GM23338 (cell line): ENCODE results near the gene SLC17A5. TPM values are rescaled to one million over a fixed set of nuclear protein-coding genes. Genes with fewer than 3 reads are reported as not detected.

ENCODE experiments used
- ATAC-seq: fragments of 200-7000 bp; cut with Tn5 transposase; 3 replicates; pipeline ENCODE4 v1.9.1; 2020
- DNase-seq: peaks from one replicate; pipeline ENCODE4 v3.0.0-alpha.2; 2015; ENCODE audit warnings: low spot score
- H2AFZ ChIP-seq: fragments of 200-600 bp; sonication (generic); 2 replicates; pipeline ENCODE4 v1.8.0; 2016; ENCODE audit warnings: antibody characterized with exemption, mild to moderate bottlenecking, moderate library complexity
- H3F3A ChIP-seq: fragments of 200-600 bp; sonication (generic); replicated peaks from 2 replicates; pipeline ENCODE4 v1.8.0; 2017; ENCODE audit warnings: antibody characterized with exemption, mixed run types, low read depth
- H3K27ac ChIP-seq: fragments of 200-600 bp; sonication (generic); 2 replicates; pipeline ENCODE4 v1.6.1; 2016; ENCODE audit warnings: low read depth
- H3K27me3 ChIP-seq: fragments of 200-600 bp; sonication (generic); 2 replicates; pipeline ENCODE4 v1.8.0; 2016; ENCODE audit warnings: mild to moderate bottlenecking, mixed run types, moderate library complexity; ENCODE audit not compliant: insufficient read depth
- H3K36me3 ChIP-seq: fragments of 200-600 bp; sonication (generic); 2 replicates; pipeline ENCODE4 v1.8.0; 2016; ENCODE audit warnings: mild to moderate bottlenecking; ENCODE audit not compliant: insufficient read depth
- H3K4me1 ChIP-seq: fragments of 200-600 bp; sonication (generic); 2 replicates; pipeline ENCODE4 v1.8.0; 2016; ENCODE audit warnings: mild to moderate bottlenecking, moderate library complexity; ENCODE audit not compliant: insufficient read depth
- H3K4me2 ChIP-seq: fragments of 200-600 bp; sonication (generic); 2 replicates; pipeline ENCODE4 v1.7.1; 2017; ENCODE audit warnings: mixed run types
- H3K4me3 ChIP-seq: fragments of 200-600 bp; sonication (generic); 2 replicates; pipeline ENCODE4 v1.6.1; 2016; ENCODE audit warnings: mixed run types
- H3K79me2 ChIP-seq: fragments of 200-600 bp; sonication (generic); replicated peaks from 2 replicates; pipeline ENCODE4 v1.8.0; 2017; ENCODE audit warnings: mild to moderate bottlenecking; ENCODE audit not compliant: insufficient read depth
- H3K9me2 ChIP-seq: fragments of 200-600 bp; sonication (generic); 2 replicates; pipeline ENCODE4 v1.8.0; 2017; ENCODE audit not compliant: insufficient read depth
- H4K20me1 ChIP-seq: fragments of 200-600 bp; sonication (generic); replicated peaks from 2 replicates; pipeline ENCODE4 v1.8.0; 2017; ENCODE audit warnings: mild to moderate bottlenecking; ENCODE audit not compliant: insufficient read depth
- H3K27ac Mint-ChIP-seq: 2 replicates; pipeline ENCODE4 v1.8.0; 2020; ENCODE audit warnings: inconsistent platforms, mild to moderate bottlenecking, moderate library complexity, mixed read lengths
- H3K27me3 Mint-ChIP-seq: 3 replicates; pipeline ENCODE4 v1.8.0; 2022; ENCODE audit warnings: low read depth, mild to moderate bottlenecking, moderate library complexity, mixed read lengths, inconsistent platforms; ENCODE audit not compliant: insufficient read depth, poor library complexity
- H3K36me3 Mint-ChIP-seq: 3 replicates; pipeline ENCODE4 v1.8.0; 2021; ENCODE audit warnings: low read depth, mild to moderate bottlenecking, inconsistent platforms, moderate library complexity, mixed read lengths
- H3K4me1 Mint-ChIP-seq: 3 replicates; pipeline ENCODE4 v1.8.0; 2020; ENCODE audit warnings: mild to moderate bottlenecking, inconsistent platforms, mixed read lengths
- H3K4me3 Mint-ChIP-seq: 3 replicates; pipeline ENCODE4 v1.8.0; 2021; ENCODE audit warnings: moderate library complexity, mild to moderate bottlenecking, inconsistent platforms, mixed read lengths
- H3K9me3 Mint-ChIP-seq: 3 replicates; pipeline ENCODE4 v1.8.0; 2020; ENCODE audit warnings: moderate library complexity, mild to moderate bottlenecking, inconsistent platforms, mixed read lengths
- CREB1 ChIP-seq: fragments of 250-450 bp; sonication (Bioruptor Pico); IDR thresholded peaks from 2 replicates; pipeline ENCODE4 v1.5.0; 2020; ENCODE audit warnings: low read depth, mild to moderate bottlenecking, moderate library complexity
- CTCF ChIP-seq, 2 experiments: fragments of 200-600 bp in 1 of 2; sonication (generic) in 1 of 2; conservative IDR thresholded peaks; 2 replicates each; pipeline versions ENCODE4 v1.5.1 to v1.6.1; 2016 to 2017; ENCODE audit warnings: antibody characterized with exemption in 2 of 2, low read depth in 2 of 2, mild to moderate bottlenecking in 2 of 2, moderate library complexity in 1 of 2
- EZH2 ChIP-seq: fragments of 200-600 bp; sonication (generic); IDR thresholded peaks from one replicate; pipeline ENCODE4 v1.8.0; 2017; ENCODE audit warnings: antibody characterized with exemption, mild to moderate bottlenecking, low read depth; ENCODE audit not compliant: unreplicated experiment
- NANOG ChIP-seq: IDR thresholded peaks from 2 replicates; pipeline ENCODE4 v1.6.1; 2016; ENCODE audit warnings: antibody characterized with exemption, borderline replicate concordance
- REST ChIP-seq: IDR thresholded peaks from one replicate; pipeline ENCODE4 v1.6.1; 2018; ENCODE audit warnings: antibody characterized with exemption; ENCODE audit not compliant: unreplicated experiment
- STAT1 ChIP-seq: IDR thresholded peaks from one replicate; pipeline ENCODE4 v1.6.1; 2016; ENCODE audit warnings: antibody characterized with exemption; ENCODE audit not compliant: unreplicated experiment
- ZNF462 ChIP-seq: fragments of 250-450 bp; sonication (Bioruptor Pico); IDR thresholded peaks from 2 replicates; pipeline ENCODE4 v1.5.0; 2020; ENCODE audit warnings: mild to moderate bottlenecking, moderate library complexity
- polyA plus RNA-seq: library from polyadenylated mRNA; unstranded; fragments of >200 nt; fragmentation: Nextera tagmentation; extraction: Ambion mirVana; gene quantifications from 2 replicates; pipeline ENCODE4 v1.2.1, GENCODE V29; 2016
- total RNA-seq: library from RNA; depleted of rRNA; stranded (reverse); fragments of >200 nt; shearing (Covaris generic); gene quantifications from 2 replicates; pipeline ENCODE4 v1.2.3, GENCODE V29; 2014
- TF ChIP-seq, protein P1 (sequence below): IDR thresholded peaks from 2 replicates; pipeline ENCODE4 v1.6.1; 2016; ENCODE audit warnings: antibody characterized with exemption

Gene SLC17A5
- total and polyA plus RNA-seq, 2 experiments from 2014 or later, result 9.2 to 17.7 TPM

DNA sequence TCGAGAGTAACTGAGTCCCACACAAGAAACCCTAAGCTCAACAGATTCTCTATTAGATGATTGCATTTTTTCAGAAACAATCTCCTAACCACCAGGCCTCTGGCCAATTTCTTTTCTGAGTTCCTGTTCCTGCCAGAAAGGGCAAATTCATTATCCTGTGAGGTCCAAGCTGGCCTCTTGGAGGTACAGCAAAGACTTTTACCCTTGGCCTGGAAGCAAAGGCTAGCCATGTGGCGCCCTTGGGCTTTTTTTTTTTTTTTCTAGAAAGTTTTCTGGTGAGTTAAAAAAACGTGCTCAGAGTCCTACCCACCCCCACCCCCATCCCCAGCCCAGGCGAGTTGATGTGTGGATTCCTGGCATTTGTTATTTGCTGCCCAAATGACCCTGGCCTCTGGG, 73.9 kb downstream of the SLC17A5 start:
- peaks cover 20% of the 10 kb centered on the region for H3K36me3 Mint-ChIP-seq
- Histone ChIP-seq H3K4me3 (no peak overlapping the region), H3K4me2 (peak overlapping the region; percentile 36), H3K4me1 (peaks cover 33% of the 10 kb centered on the region), H3K36me3 (no peaks in the 10 kb centered on the region), H3K79me2 (no peaks in the 10 kb centered on the region), H3K9me2 (no peaks in the 10 kb centered on the region), H3K27ac (peak overlapping the region; percentile 99), H4K20me1 (no peaks in the 10 kb centered on the region), H2AFZ (no peak overlapping the region), H3F3A (peaks cover 9% of the 10 kb centered on the region; the same call in 1 of the 2 replicates), H3K27me3 (no peaks in the 10 kb centered on the region)
- H3K9me3 Mint-ChIP-seq, result peaks cover 27% of the 10 kb centered on the region
- TF ChIP-seq, protein P1, sequence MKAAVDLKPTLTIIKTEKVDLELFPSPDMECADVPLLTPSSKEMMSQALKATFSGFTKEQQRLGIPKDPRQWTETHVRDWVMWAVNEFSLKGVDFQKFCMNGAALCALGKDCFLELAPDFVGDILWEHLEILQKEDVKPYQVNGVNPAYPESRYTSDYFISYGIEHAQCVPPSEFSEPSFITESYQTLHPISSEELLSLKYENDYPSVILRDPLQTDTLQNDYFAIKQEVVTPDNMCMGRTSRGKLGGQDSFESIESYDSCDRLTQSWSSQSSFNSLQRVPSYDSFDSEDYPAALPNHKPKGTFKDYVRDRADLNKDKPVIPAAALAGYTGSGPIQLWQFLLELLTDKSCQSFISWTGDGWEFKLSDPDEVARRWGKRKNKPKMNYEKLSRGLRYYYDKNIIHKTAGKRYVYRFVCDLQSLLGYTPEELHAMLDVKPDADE, result no peak
- TF ChIP-seq CREB1 (CRISPR knock-in tag), result no peak
- no peak for TF ChIP-seq EZH2
- TF ChIP-seq STAT1, result no peak
- no peak for TF ChIP-seq CTCF (conservative IDR thresholded peaks at IDR 0.05; ENCODE audit: low read depth in 2 of 2)
- TF ChIP-seq ZNF462 (CRISPR knock-in tag), result no peak
- TF ChIP-seq NANOG, result no peak
- no peak for TF ChIP-seq REST
- peaks cover 32% of the 10 kb centered on the region for H3K27me3 Mint-ChIP-seq
- H3K27ac Mint-ChIP-seq, result peak overlapping the region; percentile 99
- peak; percentile 92 for DNase-seq
- peak; percentile 67 for ATAC-seq
- peaks cover 40% of the 10 kb centered on the region for H3K4me1 Mint-ChIP-seq
- peak overlapping the region; percentile 61; the same call in 1 of the 3 replicates for H3K4me3 Mint-ChIP-seq
